HG03565 (cell line): ENCODE measurements around the gene FCHO2.

Experiments
- ATAC-seq: cut with Tn5 transposase; IDR thresholded peaks from one replicate; pipeline ENCODE4 v1.9.1; 2021; ENCODE audit warnings: mild to moderate bottlenecking, moderate library complexity; ENCODE audit not compliant: unreplicated experiment

FCHO2 gene

GRCh38 chr5:73028991-73029595, 73.3 kb downstream of the FCHO2 start:
- ATAC-seq = no peak

DNA sequence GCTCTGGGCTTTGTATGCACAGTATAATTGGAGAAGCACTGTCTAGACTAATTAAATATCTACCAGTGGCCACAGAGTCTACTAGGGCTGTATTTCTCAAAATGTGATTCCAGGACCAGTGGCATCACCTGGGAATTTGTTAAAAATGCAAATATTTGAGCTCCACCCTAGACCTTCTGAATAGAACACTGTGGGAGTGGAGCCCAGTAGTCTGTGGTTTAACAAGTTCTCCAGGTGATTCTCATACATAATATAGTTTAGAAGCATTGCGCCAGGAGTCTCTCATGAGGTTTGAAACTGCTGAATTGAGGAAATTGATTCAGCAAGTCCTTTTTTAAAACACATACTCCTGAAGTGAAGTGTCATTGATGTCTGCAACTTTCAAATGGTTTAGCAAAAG, 74.7 kb downstream of the FCHO2 start:
- no peak for ATAC-seq

DNA sequence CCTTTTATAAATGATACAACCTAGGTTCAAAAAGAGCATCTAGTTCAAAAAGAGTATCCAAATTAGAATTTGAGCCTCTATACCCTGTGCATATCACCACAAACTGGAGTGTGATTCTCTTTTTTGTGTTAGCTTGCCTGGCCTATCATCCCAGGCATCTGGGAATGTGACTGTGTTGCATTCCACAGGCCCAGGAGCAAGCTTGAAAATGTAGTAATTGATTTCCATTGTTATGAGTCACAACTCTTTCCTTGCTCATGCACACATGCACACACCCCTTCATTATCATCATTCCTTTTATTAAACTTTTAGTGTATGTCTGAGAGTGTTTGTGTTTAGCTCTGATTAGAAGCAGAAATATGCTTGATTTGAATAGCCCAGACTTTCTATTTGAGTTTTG, 75.2 kb downstream of the FCHO2 start:
- no peak for ATAC-seq

- ATAC-seq = no peak
These were observed 76.0 kb downstream of the FCHO2 start for GRCh38 chr5:73031839-73032238.

DNA sequence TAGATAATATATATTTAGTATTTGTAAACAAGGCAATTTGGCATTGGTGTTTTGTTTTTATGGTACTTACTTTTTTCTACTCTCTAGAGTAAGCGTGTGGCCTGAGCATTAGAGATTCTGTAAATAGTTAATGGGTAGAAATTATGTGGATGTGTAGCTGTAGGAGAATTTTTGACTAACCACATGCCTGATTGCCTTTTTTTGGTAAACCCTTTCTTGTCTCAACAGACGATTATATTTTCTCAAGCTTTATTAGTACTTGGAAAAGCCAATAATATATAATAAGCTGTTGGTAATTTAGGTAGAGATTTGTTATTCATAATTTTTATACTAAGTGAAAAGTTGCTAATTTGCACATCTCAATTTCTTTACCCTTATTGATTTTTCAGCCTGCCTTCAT, 76.8 kb downstream of the FCHO2 start:
- ATAC-seq = no peak

DNA sequence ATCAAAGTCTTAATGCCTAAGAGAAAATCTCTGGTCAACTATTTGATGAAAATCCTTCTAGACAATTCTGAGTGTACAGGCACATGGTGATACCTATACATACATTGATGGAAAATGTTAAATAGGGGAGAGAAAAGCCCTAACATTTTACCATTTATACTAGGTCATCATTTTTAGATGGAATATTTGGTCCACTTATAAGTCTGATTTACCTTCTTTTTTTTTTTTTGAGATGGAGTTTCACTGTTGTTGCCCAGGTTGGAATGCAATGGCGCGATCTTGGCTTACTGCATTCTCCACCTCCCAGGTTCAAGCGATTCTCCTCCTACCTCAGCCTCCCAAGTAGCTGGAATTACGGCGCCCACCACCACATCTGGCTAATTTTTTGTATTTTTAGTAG, 81.7 kb downstream of the FCHO2 start:
- no peak for ATAC-seq

DNA sequence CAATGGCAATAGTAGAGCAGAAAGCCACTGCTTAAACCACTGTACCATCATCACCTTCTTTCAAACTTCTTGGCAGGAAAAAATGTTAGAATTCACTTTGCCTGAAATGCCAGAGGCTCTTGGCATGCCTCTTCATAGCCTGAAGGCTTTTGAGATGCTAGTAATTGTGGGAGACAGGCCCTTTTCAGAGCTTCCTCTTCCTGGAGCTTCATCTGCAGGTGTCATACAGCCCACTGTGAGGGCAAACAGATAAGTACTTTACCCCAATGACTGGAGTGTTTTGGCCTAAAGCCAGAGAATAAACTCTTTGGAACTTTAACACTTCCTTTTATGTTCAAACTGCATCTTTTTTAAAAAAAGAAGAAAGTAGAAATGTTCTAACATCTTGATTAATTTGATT, 83.2 kb downstream of the FCHO2 start:
- no peak for ATAC-seq

DNA sequence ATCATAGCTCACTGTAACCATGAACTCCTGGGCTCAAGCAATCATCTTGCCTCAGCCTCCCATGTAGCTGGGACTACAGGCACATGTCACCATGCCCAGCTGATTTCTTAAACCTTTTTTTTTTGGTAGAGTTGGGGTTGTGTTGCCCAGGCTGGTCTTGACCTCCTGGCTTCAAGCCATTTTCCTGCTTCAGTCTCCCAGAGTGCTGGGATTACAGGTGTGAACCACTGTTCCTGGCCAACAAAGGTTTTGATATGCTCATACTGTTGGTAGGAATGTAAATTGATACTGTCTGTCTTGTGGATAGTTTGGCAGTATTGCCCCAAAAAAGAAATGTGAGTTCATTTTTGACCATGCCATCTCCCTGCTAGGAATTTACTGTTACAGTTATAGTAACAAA, 87.2 kb downstream of the FCHO2 start:
- ATAC-seq = no peak

DNA sequence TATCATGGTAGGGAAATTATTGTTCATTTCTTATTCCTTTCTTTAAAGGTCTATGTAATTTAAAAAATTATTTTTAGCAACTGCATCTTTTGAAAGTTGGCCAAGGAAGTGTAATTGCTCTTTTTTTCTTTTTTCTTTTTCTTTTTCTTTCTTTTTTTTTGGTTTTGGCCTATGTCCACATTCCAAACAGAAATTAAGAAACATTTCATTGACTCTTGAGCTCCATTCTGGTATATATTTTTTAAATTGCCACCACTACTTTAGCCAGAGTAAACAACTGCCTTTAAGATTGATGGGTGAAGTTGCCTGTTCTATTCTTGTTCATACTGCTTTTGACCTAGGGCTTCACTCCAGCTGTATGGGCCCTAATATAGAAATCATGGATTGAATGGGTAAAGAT, 88.7 kb downstream of the FCHO2 start:
- ATAC-seq = no peak

DNA sequence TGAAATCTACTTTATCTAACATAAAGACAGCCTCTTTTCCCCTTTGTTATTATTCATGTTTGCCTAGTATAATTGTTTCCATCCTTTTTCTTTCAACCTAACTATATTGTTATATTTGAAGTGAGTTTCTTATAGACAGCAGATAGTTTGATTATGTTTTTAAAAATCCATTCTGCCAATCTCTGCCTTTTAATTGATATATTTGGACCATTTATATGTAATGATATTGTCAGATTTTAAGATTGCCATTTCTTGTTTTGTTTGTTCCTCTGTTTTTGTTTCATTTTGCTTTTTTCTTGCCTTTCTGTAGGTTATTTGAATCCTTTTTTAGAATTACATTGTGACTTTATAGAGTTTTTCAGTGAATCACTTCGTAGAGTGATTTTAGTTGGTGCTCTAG, 89.8 kb downstream of the FCHO2 start:
- no peak for ATAC-seq

GRCh38 chr5:73061593-73061992, 105.8 kb downstream of the FCHO2 start:
- no peak for ATAC-seq

GRCh38 chr5:73066466-73066865, 110.6 kb downstream of the FCHO2 start:
- no peak for ATAC-seq

GRCh38 chr5:73067213-73067612, 111.4 kb downstream of the FCHO2 start:
- no peak for ATAC-seq

DNA sequence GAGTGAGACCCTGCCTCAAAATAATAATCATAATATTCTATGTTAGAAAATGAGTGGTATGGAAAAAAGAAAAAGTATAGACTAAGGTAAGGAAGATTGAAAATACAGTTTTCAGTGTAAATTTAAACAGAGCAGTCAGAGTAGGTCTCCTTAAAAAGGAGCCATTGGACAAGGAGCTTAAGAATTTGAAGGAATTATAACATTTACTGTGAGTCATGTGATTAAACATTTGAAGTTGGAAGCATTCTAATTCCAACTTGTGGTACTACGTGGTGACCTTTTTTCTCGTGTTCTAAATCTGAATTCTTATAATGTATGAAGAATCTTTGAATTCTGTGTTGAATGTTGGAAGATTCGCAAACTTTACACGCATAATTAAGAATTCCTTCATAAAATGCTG, 125.3 kb downstream of the FCHO2 start:
- ATAC-seq = no peak

- ATAC-seq = no peak
These were observed 132.2 kb downstream of the FCHO2 start for GRCh38 chr5:73088026-73088425.

- ATAC-seq = no peak
These were observed 138.1 kb downstream of the FCHO2 start for GRCh38 chr5:73093943-73094342.

DNA sequence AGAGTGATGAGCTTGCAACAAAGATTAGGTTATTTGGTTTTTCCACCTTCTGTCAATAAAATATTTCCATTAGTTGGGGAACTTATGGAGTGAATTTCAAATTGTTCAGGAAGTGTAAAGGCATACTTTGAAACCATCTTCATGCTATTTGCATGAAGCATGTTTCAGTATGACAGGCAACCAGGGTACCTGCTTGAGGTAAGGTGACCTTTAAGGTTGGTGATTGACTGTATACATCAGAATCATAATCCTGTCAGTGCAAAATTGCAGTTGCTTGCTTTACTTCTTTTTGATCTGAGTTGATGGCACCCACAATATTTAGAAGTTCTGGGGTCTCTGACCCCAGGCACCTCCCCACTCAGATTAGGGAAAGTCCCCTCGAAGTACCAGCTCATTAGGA, 138.6 kb downstream of the FCHO2 start:
- ATAC-seq = no peak

GRCh38 chr5:73095564-73096238, 139.9 kb downstream of the FCHO2 start:
- no peak for ATAC-seq

DNA sequence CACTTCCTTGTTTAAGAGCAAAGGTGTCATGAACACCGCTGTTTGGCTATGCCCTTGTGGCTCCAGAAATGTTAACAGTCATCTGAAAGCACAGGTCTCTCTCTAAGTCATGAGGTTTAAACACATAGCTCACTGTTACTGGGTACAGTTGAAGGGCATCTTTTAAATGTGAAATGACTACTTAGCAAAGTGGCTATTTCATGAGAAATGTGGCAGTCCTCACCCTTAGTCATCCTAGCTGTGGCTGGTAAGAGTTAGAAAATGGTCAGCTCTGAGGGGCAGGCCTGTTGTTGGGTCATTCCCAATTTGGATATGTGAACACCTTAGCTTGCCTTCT, 140.4 kb downstream of the FCHO2 start:
- no peak for ATAC-seq

DNA sequence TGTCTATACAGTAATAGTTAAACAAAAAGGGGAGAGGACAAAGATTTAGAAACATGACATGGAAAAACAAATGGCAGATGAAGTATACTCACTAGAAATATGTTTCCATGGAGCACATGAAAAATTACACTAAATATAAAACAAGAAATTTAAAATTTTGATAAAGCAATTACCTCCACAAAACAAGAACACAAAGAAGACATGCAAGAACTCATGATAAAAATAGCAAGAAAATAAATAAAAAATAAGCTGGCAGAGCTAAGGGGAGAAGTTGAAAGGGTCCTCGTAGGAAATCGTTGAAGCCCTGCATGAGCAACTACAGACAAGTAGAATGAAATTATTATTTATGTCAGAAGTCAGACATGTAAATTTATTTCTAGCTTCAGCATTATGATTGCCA, 141.9 kb downstream of the FCHO2 start:
- ATAC-seq = no peak

GRCh38 chr5:73100109-73100508, 144.3 kb downstream of the FCHO2 start:
- ATAC-seq = no peak

GRCh38 chr5:73103870-73104299, 148.0 kb downstream of the FCHO2 start:
- ATAC-seq = no peak

DNA sequence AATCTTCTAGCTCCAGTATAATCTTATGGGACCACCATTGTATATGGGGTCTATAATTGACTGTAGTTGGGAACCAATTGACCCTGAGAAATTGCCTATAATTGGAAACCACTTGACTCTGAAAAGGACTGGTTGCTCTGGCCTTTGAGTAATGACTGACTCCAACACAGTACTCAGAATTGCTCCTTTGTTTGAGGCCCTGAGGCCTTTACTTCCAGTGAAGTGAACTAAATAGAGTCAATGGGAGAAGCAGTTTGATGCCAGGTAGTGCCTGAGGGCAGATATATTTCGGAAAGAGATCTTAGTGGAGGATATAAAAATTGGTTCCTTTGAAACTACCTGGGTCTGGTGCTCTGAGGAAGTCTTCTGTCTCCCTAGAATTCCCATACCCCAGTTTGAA, 148.5 kb downstream of the FCHO2 start:
- no peak for ATAC-seq
